ENCODE data around the gene FBXL7. TPM values are rescaled to one million over a fixed set of nuclear protein-coding genes. Genes with fewer than 3 reads are reported as not detected.

The FBXL7 gene
- polyA plus RNA-seq, 1 donor (not counting 4 experiments of a cell fraction or from before 2014, with no cell fraction given): 0.22 TPM

DNA sequence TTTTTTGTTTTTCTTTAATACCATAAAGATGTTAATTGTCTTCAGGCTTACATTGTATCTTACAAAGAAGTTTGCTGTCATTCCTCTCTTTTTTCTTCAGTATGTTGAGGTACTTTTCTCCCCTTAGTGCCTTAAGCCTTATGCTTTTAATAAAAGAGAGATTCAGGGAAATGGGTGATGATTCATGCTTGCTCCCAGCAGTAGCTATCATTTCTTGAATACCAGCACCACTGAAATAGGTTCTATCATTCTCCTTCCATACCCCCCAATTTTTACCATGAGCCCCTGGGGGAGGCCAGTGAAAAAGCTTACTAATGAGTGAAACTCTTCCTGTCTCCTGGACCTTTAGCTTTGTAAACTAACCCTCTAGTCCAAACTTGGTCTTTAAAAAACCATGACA is 165.0 kb downstream of the FBXL7 start:
- Histone ChIP-seq H2AFZ (ENCODE audit: control insufficient read depth, low read length) (no peak overlapping the region), H3K4me3 (ENCODE audit: control insufficient read depth in 2 of 3, extremely low read depth in 1 of 3, insufficient read depth in 2 of 3, low read depth in 1 of 3, low read length in 3 of 3) (no peak overlapping the region), H3K27ac (ENCODE audit: control insufficient read depth, insufficient read depth, low read length) (no peak overlapping the region), H4K20me1 (ENCODE audit: control insufficient read depth, extremely low read depth, insufficient read depth, low read length) (no peaks in the 10 kb centered on the region), H3K79me2 (ENCODE audit: control insufficient read depth, insufficient read depth, low read length) (no peaks in the 10 kb centered on the region), H3K36me3 (ENCODE audit: control insufficient read depth in 2 of 2, extremely low read depth in 1 of 2, insufficient read depth in 2 of 2, low read length in 2 of 2) (no peaks in the 10 kb centered on the region), H3K9ac (ENCODE audit: control insufficient read depth, extremely low read depth, insufficient read depth, low read length) (no peak overlapping the region), H3K4me1 (ENCODE audit: control insufficient read depth, extremely low read depth, insufficient read depth, low read length) (no peaks in the 10 kb centered on the region), H3K27me3 (ENCODE audit: control insufficient read depth, extremely low read depth, insufficient read depth, low read length) (no peaks in the 10 kb centered on the region), H3K9me1 (ENCODE audit: control insufficient read depth, extremely low read depth, insufficient read depth, low read length) (no peaks in the 10 kb centered on the region), H3K9me3 (ENCODE audit: control insufficient read depth, low read depth, low read length) (no peaks in the 10 kb centered on the region), H3K4me2 (ENCODE audit: control insufficient read depth, extremely low read depth, insufficient read depth, low read depth, low read length) (no peak overlapping the region)
- TF ChIP-seq EZH2 (IDR thresholded peaks at IDR 0.05; ENCODE audit: low read length) (no peak), CTCF (optimal IDR thresholded peaks at IDR 0.05 in 1 of 3, IDR thresholded peaks at IDR 0.05 in 1 of 3, conservative IDR thresholded peaks at IDR 0.05 in 1 of 3; ENCODE audit: extremely low read depth in 1 of 3, insufficient read depth in 2 of 3, low read length in 3 of 3) (no peak)
- no peak for FAIRE-seq
- no peak for DNase-seq (ENCODE audit: low read depth, low spot score)
- dilution Hi-C loops (cut with MboI; ENCODE audit: extremely low pct_ligation_motif_present, low sequenced_read_pairs): no loop called here

- Histone ChIP-seq H3K27ac (ENCODE audit: control insufficient read depth, insufficient read depth, low read length) (no peak overlapping the region), H4K20me1 (ENCODE audit: control insufficient read depth, extremely low read depth, insufficient read depth, low read length) (no peaks in the 10 kb centered on the region), H3K4me3 (ENCODE audit: control insufficient read depth in 2 of 3, extremely low read depth in 1 of 3, insufficient read depth in 2 of 3, low read depth in 1 of 3, low read length in 3 of 3) (no peak overlapping the region), H3K79me2 (ENCODE audit: control insufficient read depth, insufficient read depth, low read length) (no peaks in the 10 kb centered on the region), H3K9me3 (ENCODE audit: control insufficient read depth, low read depth, low read length) (no peaks in the 10 kb centered on the region), H3K9ac (ENCODE audit: control insufficient read depth, extremely low read depth, insufficient read depth, low read length) (no peak overlapping the region), H3K36me3 (ENCODE audit: control insufficient read depth in 2 of 2, extremely low read depth in 1 of 2, insufficient read depth in 2 of 2, low read length in 2 of 2) (no peaks in the 10 kb centered on the region), H2AFZ (ENCODE audit: control insufficient read depth, low read length) (no peak overlapping the region), H3K4me1 (ENCODE audit: control insufficient read depth, extremely low read depth, insufficient read depth, low read length) (no peaks in the 10 kb centered on the region), H3K27me3 (ENCODE audit: control insufficient read depth, extremely low read depth, insufficient read depth, low read length) (no peaks in the 10 kb centered on the region), H3K9me1 (ENCODE audit: control insufficient read depth, extremely low read depth, insufficient read depth, low read length) (no peaks in the 10 kb centered on the region), H3K4me2 (ENCODE audit: control insufficient read depth, extremely low read depth, insufficient read depth, low read depth, low read length) (no peak overlapping the region)
- FAIRE-seq: no peak
- dilution Hi-C loops (cut with MboI; ENCODE audit: extremely low pct_ligation_motif_present, low sequenced_read_pairs): no loop called here
- no peak for DNase-seq (ENCODE audit: low read depth, low spot score)
- TF ChIP-seq EZH2 (IDR thresholded peaks at IDR 0.05; ENCODE audit: low read length): no peak
- TF ChIP-seq CTCF (optimal IDR thresholded peaks at IDR 0.05 in 1 of 3, IDR thresholded peaks at IDR 0.05 in 1 of 3, conservative IDR thresholded peaks at IDR 0.05 in 1 of 3; ENCODE audit: extremely low read depth in 1 of 3, insufficient read depth in 2 of 3, low read length in 3 of 3): no peak
Measured at GRCh38 chr5:15669826-15670225, 169.8 kb downstream of the FBXL7 start.
